ENCODE results near the gene NPLOC4. TPM values are rescaled to one million over a fixed set of nuclear protein-coding genes. Genes with fewer than 3 reads are reported as not detected.

NPLOC4 gene
- total RNA-seq, 1 donor from 2014 or later = 51.9 TPM

DNA sequence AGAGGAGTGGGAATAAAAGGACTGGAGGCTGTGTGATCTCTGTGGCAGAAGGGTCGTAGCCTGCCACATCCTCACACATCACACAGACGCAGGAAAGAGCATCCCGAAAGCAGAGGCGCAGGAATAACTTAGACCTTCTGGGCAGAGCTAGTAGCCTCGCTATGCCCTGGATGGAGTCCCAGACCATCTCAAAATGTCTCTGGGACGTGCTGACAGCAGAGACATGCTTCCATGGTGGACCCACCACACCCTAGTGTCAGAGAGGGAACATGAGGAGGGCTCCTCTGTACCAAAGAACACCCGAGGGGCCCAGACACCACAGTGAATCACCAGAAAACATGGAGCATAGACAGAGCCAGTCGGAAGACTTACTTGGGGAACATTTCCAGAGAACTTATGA, 55.2 kb downstream of the NPLOC4 start:
- no peak for DNase-seq (ENCODE audit: low read depth)
- no peak for TF ChIP-seq CTCF (conservative IDR thresholded peaks at IDR 0.05; ENCODE audit: low read depth, low read length)
- H3K4me3 ChIP-seq (ENCODE audit: low read depth, low read length) = no peak overlapping the region

GRCh38 chr17:81580481-81580880, 56.4 kb downstream of the NPLOC4 start:
- no peak for DNase-seq (ENCODE audit: low read depth)
- TF ChIP-seq CTCF (conservative IDR thresholded peaks at IDR 0.05; ENCODE audit: low read depth, low read length) = no peak
- H3K4me3 ChIP-seq (ENCODE audit: low read depth, low read length) = no peak overlapping the region

GRCh38 chr17:81579821-81580321, 57.0 kb downstream of the NPLOC4 start:
- no peak for DNase-seq (ENCODE audit: low read depth)
- TF ChIP-seq CTCF (conservative IDR thresholded peaks at IDR 0.05; ENCODE audit: low read depth, low read length) = no peak
- no peak overlapping the region for H3K4me3 ChIP-seq (ENCODE audit: low read depth, low read length)

DNA sequence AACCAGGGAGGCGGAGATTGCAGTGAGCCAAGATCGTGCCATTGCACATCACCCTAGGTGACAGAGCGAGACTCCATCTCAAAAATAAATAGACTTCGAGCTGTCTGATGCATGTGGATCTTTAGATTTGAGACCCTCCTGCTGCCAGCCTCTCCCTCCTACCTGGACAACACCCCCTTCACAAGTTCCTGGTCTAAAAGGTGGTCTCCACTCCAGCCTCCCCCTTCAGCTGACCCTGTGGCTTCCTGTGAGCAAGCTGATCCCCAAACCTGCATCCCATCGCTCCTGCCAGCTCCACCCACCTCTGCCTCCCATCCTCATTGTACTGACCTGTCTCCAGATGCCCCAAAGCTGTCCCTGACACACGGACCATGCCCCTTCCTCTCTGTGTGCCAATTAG, 57.6 kb downstream of the NPLOC4 start:
- DNase-seq (ENCODE audit: low read depth) = no peak
- no peak for TF ChIP-seq CTCF (conservative IDR thresholded peaks at IDR 0.05; ENCODE audit: low read depth, low read length)
- no peak overlapping the region for H3K4me3 ChIP-seq (ENCODE audit: low read depth, low read length)

- DNase-seq (ENCODE audit: low read depth) = no peak
- no peak overlapping the region for H3K4me3 ChIP-seq (ENCODE audit: low read depth, low read length)
- TF ChIP-seq CTCF (conservative IDR thresholded peaks at IDR 0.05; ENCODE audit: low read depth, low read length) = no peak
Measured at GRCh38 chr17:81578561-81579225, 58.2 kb downstream of the NPLOC4 start.

DNA sequence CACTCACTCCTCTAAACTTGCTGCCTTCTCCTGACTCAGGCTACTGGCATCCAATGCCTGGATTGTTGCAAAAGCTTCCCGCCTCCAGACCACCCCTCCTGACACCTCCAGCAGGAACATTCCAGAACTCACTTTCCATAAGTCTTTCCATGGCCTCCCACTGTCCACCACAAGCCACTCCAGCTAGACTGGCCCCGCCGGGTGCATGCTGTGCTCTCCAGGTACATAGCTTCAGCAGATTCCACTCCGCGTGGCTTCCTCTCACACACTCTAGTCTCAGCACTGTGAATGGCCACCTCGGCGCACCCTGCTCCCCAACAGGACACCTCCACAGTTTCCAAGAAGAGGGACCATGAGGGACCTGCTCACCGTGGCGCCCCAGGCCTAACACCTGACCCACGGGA, 58.9 kb downstream of the NPLOC4 start:
- H3K4me3 ChIP-seq (ENCODE audit: low read depth, low read length) = no peak overlapping the region
- TF ChIP-seq CTCF (conservative IDR thresholded peaks at IDR 0.05; ENCODE audit: low read depth, low read length) = no peak
- no peak for DNase-seq (ENCODE audit: low read depth)
